Stimulated activated CD4-positive, alpha-beta T cell treated with anti-CD3 and anti-CD28 coated beads, Interleukin-15, amount 100 ng/mL, for 1 hour (primary cell): ENCODE results near the gene HAND1.

Experiments
- DNase-seq, 2 donors: peaks; one replicate each; pipeline ENCODE4 v3.0.0-alpha.2; 2020; ENCODE audit warnings: low read depth in 1 of 2, low spot score in 1 of 2

The HAND1 gene

GRCh38 chr5:154506049-154506715 is 28.2 kb upstream of the HAND1 start:
- DNase-seq, result no peak

GRCh38 chr5:154505567-154505966 is 27.5 kb upstream of the HAND1 start:
- no peak for DNase-seq

GRCh38 chr5:154503698-154504039 is 25.6 kb upstream of the HAND1 start:
- no peak for DNase-seq

- DNase-seq, result no peak
These were observed 24.2 kb upstream of the HAND1 start for GRCh38 chr5:154502180-154502579.

- DNase-seq, result no peak
These were observed 23.5 kb upstream of the HAND1 start for GRCh38 chr5:154501566-154501965.

- DNase-seq, result no peak
These were observed 21.0 kb upstream of the HAND1 start for GRCh38 chr5:154498994-154499393.

GRCh38 chr5:154498591-154498990 is 20.6 kb upstream of the HAND1 start:
- no peak for DNase-seq

- DNase-seq, result no peak
These were observed 16.0 kb upstream of the HAND1 start for GRCh38 chr5:154494036-154494435.

GRCh38 chr5:154493274-154493673 is 15.2 kb upstream of the HAND1 start:
- no peak for DNase-seq

- no peak for DNase-seq
These were observed 13.9 kb upstream of the HAND1 start for GRCh38 chr5:154491941-154492340.

- peak in 1 of 2 donors; percentile 21 for DNase-seq
These were observed 9.5 kb upstream of the HAND1 start for GRCh38 chr5:154487541-154487940.

GRCh38 chr5:154486427-154486866 is 8.4 kb upstream of the HAND1 start:
- no peak for DNase-seq

GRCh38 chr5:154485850-154486426 is 7.9 kb upstream of the HAND1 start:
- DNase-seq, result no peak

- no peak for DNase-seq
These were observed 7.1 kb upstream of the HAND1 start for GRCh38 chr5:154485096-154485491.

- DNase-seq, result no peak
These were observed 6.5 kb upstream of the HAND1 start for GRCh38 chr5:154484393-154485095.

- DNase-seq, result no peak
These were observed 5.8 kb upstream of the HAND1 start for GRCh38 chr5:154483654-154484392.

GRCh38 chr5:154482528-154483449 is 4.8 kb upstream of the HAND1 start:
- DNase-seq, result no peak

GRCh38 chr5:154481584-154482381 is 3.8 kb upstream of the HAND1 start:
- no peak for DNase-seq

GRCh38 chr5:154480847-154481246 is 2.8 kb upstream of the HAND1 start:
- DNase-seq, result no peak
